GM21576 (cell line): ENCODE data around the gene TADA3.

Source experiments
- ATAC-seq: cut with Tn5 transposase; IDR thresholded peaks from one replicate; pipeline ENCODE4 v1.9.1; 2021; ENCODE audit warnings: mild to moderate bottlenecking, moderate library complexity; ENCODE audit not compliant: unreplicated experiment

TADA3 gene

DNA sequence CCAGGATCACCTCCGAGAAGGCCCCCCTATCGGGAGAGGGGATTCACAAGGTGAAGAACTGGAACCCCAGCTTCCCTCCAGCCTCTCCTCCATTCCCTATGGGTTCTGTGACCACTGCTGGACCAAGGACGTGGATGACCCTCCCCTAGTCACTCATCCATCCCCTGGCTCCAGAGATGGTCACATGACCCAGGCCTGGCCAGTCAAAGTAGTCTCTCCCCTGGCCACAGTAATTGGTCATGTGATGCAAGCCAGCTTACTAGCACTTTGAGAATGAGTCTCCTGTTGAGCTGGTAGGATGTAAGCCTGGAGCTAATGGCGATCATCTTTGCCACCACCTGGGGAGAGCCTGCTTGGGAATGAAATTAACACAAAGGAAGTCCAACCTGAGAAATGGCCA is 26.4 kb downstream of the TADA3 start:
- ATAC-seq: no peak

DNA sequence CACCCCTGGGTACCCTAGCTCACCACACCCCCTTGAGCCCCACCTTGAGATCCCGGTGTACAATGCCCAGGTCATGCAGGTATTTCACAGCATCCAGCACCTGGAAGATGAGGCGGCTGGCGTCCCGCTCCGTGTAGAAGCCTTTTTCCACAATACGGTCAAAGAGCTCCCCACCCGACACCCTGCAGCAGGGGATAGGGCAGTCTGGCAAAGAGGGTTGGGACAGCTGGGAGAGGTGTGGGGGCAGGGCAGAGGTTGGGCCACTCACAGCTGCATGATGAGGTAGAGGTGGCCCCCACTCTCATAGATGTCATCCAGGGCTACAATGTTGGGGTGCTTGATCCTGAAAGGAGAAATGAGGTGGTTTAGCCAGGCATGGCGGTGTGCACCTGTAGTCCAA is 29.4 kb downstream of the TADA3 start:
- no peak for ATAC-seq

DNA sequence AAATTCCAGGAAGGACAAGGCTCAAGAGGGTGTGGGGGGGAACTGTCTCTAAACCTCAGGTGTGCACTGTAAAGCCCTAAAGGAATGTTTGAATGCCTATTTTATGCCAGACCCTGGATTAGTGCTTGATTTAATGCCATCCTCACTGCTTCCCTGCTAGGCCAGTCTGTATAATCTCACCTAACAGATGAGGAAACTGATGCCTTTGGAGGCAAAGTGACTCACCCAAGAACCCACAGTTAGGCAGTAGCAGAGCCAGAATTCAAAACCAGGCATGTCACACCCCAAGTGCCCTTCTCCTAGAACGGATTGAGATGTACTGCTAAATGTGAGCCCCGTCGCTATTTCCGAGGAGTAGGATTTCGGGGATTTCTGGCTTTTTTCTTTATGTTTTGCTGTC is 30.4 kb downstream of the TADA3 start:
- ATAC-seq: no peak

DNA sequence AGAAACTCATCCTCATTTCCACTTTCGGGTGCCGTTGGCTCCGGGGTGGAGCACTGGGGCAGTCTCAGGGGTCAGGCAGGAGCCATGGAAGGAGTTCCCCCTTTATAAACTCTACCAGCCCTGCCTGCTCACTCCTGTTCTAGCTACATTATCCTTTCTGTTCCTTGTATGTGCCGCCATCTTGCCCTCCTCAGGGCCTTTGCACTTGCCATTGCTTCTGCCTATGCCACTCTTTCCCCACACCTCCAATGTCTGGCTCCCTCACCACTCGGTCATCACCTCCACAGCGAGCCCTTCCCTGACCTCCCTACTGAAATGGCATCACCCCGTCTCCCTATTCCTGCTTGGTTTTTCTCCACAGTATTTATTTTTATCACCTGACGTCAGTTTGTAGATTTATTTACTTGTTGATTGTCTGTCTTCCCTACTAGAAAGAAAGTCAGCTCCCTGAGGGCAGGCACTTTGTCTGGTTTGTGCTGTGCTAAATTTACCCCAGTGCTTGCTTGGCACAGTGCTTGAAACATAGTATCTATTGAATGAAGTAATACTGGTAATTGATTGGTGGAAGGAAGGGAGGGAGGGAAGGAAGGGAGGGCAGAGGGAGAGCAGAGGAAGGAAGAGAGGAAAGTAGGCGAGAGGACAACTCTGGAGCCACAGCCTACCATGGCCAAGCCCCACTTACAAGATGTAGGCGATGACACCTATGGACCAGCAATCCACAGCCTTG is 31.3 kb downstream of the TADA3 start:
- no peak for ATAC-seq

DNA sequence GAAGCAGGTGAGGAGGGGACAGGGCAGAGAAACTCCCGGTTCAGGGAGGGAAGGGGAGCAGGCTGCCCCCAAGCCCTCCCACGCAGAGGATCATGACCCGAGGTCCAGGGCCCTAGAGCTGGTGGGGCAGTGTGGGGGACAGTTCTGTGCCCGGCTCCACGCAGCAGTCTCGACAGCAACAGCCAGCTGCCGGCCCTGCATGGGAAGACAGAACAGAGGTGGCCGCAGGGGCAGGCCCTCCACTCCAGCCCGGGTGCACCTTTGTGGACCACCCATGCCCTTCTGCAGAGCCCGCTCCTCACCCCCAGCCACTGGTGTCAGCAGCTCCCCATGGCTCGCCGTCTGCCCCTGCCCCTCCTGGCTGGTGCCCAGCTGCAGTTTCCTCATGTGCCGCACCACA is 34.8 kb downstream of the TADA3 start:
- no peak for ATAC-seq

GRCh38 chr3:9754678-9755077 is 37.6 kb downstream of the TADA3 start:
- ATAC-seq: no peak

DNA sequence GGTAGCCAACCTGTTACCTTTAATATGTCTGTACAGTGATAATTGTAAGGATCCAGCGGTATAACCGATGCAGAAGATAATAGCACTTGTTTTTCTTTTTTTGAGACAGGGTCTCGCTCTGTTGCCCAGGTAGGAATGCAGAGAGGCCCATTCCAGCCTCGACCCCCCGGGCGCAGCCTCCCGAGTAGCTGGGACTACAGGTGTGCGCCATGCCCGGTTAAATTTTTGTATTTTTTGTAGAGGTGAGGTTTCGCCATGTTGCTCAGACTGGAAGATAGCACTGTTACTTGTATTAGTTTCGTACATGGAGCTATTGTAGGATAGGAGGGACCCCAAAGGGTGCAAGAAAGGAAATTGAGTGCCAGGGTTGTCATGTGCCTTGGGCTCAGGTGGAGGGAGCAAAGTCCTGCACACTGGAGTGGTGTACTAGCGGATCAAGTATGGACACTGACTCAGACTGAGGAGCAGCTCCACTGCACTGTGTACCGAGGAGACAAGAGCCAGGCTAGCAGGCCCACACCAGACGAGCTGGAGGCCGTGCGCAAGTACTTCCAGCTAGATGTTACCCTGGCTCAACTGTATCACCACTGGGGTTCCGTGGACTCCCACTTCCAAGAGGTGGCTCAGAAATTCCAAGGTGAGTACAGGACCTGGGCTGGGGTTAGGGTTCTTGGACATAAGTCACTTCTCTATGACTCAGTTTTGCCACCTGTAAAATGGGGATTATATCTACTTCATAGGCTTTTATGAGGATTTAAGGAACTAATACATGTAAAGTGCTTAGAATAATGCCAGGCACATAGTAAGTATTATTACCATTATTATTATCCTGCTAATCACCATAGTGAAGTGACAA is 41.5 kb downstream of the TADA3 start:
- no peak for ATAC-seq

- ATAC-seq: peak; percentile 87
Observed at GRCh38 chr3:9749645-9750555, 42.4 kb downstream of the TADA3 start, which contains the start of gene OGG1. Gene OGG1, plus strand, starts transcription at chr3:9749952. Its CDS starts 335 bp downstream, at chr3:9750287.

DNA sequence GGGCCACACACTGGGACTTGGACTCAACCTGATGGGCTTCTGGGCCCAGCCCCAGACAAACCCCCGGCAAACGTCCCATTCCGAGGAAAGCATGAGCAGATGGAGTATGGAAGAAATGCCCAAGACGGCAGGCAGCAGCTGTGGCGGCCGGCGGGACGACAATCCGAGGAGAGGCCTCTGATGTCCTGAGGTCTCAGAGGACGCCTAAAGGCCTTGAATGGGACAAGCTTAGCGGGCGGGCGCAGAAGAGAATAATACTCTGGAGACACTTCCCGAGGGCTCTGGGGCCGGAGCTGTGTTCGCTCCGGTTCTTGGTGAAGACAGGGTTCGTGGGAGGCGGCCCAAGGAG is 43.0 kb downstream of the TADA3 start:
- no peak for ATAC-seq

- ATAC-seq: no peak
Observed at GRCh38 chr3:9748031-9748430, 44.2 kb downstream of the TADA3 start.

- ATAC-seq: no peak
Observed at GRCh38 chr3:9747267-9747666, 45.0 kb downstream of the TADA3 start.

DNA sequence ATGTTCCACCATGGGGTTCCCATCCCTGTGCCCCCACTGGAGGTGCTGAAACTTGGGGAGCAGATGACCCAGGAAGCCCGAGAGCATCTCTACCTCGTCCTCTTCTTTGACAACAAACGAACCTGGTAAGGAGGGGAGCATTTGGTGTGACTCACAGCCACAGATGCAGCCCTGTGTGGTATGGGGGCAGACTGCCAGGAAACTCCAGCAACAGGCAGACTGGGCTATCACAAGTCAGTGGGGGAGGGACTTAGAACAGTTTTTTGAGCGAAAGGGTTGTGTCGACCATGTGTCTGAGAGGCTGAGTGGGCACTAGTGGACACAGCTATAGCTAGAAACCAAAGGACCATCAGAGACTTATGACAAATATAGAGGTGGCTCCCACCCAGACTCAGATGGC is 45.9 kb downstream of the TADA3 start:
- ATAC-seq: no peak

DNA sequence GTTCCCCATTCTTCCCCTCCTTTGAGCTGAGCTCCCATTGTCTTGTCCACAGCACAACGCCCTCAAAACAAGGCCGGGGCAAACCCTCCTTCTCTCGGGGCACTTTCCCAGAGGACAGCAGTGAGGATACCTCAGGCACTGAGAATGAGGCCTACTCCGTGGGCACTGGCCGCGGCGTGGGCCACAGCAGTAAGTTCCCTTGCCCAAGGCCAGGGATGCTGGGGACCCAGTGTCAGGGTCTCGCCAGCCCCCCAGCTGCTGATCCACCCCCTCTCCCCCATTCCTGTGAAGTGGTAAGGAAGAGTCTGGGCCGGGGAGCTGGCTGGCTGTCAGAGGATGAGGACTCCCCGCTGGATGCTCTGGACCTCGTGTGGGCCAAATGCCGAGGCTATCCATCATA is 46.8 kb downstream of the TADA3 start:
- ATAC-seq: no peak

- no peak for ATAC-seq
Observed at GRCh38 chr3:9744162-9744561, 48.1 kb downstream of the TADA3 start.

DNA sequence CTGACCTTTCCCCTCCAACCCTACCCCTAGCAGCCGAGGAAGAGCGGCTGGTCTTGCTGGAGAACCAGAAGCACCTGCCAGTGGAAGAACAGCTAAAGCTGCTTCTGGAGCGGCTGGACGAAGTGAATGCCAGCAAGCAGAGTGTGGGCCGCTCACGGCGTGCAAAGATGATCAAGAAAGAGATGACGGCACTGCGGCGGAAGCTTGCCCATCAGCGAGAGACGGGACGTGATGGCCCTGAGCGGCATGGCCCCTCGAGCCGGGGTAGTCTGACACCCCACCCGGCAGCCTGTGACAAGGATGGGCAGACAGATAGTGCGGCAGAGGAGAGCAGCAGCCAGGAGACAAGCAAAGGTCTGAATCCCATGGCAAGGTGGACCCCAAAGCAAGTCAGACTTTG is 48.7 kb downstream of the TADA3 start:
- ATAC-seq: no peak

GRCh38 chr3:9742560-9742959 is 49.7 kb downstream of the TADA3 start:
- ATAC-seq: no peak

GRCh38 chr3:9739181-9739580 is 53.1 kb downstream of the TADA3 start:
- ATAC-seq: no peak

DNA sequence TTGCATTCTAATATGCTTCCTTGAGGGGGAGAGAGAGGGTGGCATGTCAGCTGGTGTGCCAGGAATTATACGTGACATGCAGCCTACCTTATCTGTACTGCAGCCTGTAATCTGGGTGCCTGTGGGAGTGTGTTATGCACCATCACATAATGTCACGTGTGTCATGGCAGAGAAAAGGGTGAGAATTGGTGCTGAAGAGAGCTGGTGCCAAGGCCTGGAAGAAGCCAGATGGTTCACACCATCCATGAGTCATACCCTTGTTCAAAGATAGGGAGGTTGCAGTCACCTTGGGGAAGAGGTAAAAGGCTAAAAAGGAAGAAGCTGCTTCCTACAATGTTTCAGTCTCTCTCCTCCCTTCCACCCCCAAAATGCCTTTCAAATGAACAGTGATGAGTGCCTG is 55.4 kb downstream of the TADA3 start:
- ATAC-seq: no peak

GRCh38 chr3:9732740-9733115 is 59.5 kb downstream of the TADA3 start:
- no peak for ATAC-seq

- ATAC-seq: no peak
Observed at GRCh38 chr3:9732080-9732739, 60.1 kb downstream of the TADA3 start.
